ENCODE results near the gene ILKAP. TPM values are rescaled to one million over a fixed set of nuclear protein-coding genes. Genes with fewer than 3 reads are reported as not detected.

ILKAP gene
- total RNA-seq, 2 donors from 2014 or later, result 27.8 to 50.3 TPM

DNA sequence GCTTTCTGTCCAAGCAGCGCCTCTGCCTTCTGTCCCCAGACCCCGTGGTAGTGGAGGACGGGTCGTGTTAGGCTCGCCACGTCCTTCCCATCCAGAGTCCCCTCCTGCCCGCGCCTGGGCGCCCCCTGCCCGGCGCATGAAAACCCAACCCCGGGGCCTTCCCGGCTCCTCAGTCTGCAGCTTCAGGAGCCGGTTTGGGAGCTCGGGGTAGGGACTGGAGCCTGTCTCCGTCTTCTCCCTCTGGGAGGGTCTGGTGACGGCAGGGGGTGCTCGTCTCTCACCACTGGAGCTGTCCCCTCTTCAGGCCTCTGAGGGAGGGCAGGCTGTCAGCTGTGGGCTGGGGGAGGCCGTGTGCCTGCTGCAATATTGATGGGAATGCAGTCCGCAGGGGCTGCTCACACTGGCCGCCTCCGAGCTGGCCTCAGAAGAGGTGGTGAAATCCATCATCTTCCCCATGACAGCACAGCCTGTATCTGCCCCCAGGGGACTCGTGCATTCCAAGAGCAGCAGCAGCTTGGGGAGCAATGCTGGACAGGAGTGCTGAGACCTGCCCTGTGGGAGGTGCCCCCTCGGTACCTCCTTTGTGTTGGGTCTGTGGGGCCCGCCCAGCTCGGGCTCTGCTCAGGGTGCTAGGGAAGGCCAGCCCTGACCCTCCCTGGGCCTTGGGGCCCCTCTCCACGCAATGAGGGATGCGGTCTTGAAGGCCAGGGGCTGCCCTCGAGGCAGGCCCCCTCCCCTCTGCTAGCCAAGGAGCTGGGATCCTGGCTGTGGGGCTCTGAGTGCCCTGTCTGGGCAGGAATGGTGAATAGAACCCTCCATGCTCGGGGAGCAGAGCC, 82.8 kb downstream of the ILKAP start:
- peaks cover 9% of the 10 kb centered on the region for H3K27me3 ChIP-seq
- no peak overlapping the region for H3K27ac ChIP-seq
- TF ChIP-seq, protein P1, sequence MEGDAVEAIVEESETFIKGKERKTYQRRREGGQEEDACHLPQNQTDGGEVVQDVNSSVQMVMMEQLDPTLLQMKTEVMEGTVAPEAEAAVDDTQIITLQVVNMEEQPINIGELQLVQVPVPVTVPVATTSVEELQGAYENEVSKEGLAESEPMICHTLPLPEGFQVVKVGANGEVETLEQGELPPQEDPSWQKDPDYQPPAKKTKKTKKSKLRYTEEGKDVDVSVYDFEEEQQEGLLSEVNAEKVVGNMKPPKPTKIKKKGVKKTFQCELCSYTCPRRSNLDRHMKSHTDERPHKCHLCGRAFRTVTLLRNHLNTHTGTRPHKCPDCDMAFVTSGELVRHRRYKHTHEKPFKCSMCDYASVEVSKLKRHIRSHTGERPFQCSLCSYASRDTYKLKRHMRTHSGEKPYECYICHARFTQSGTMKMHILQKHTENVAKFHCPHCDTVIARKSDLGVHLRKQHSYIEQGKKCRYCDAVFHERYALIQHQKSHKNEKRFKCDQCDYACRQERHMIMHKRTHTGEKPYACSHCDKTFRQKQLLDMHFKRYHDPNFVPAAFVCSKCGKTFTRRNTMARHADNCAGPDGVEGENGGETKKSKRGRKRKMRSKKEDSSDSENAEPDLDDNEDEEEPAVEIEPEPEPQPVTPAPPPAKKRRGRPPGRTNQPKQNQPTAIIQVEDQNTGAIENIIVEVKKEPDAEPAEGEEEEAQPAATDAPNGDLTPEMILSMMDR (IDR thresholded peaks at IDR 0.05), result no peak
- H3K9me3 ChIP-seq, result no peaks in the 10 kb centered on the region
- no peak overlapping the region for H3K4me3 ChIP-seq
- no peak for DNase-seq
- no peak overlapping the region for H3K9ac ChIP-seq (ENCODE audit: low read depth in 2 of 2, low read length in 2 of 2)
- no peaks in the 10 kb centered on the region for H3K36me3 ChIP-seq
- H3K4me1 ChIP-seq, result no peaks in the 10 kb centered on the region
- intact Hi-C loops (cut with DNase I), result no loop called here

Other genes with a start within 250 kb of the ILKAP start
- 10 to 100 TPM; 51.8 to 54.7 TPM for gene UBE2F, start 236.7 kb downstream of the ILKAP start, total RNA-seq
- 10 to 100 TPM; 10.2 to 36.9 TPM for gene SCLY, start 142.7 kb downstream of the ILKAP start, total RNA-seq
- gene ESPNL, start 103.4 kb downstream of the ILKAP start, total RNA-seq, result under 1 TPM; 0.08 to 0.12 TPM
- gene KLHL30, start 65.0 kb downstream of the ILKAP start, total RNA-seq, result under 1 TPM; 0.07 to 0.13 TPM
- under 1 TPM in 1 of 2 donors, not detected in 1; 0.50 TPM for gene ERFE, start 44.7 kb downstream of the ILKAP start, total RNA-seq
- gene HES6, start 36.3 kb upstream of the ILKAP start, total RNA-seq, result 10 to 100 TPM; 55.6 to 79.5 TPM
- 10 to 100 TPM; 22.1 to 29.2 TPM for gene PER2, start 84.9 kb upstream of the ILKAP start, total RNA-seq
- gene TRAF3IP1, start 116.8 kb upstream of the ILKAP start, total RNA-seq, result 10 to 100 TPM; 16.2 to 18.5 TPM
- gene ASB1, start 223.2 kb upstream of the ILKAP start, total RNA-seq, result 10 to 100 TPM; 19.3 to 22.4 TPM

All from colonic mucosa (tissue), 4 donors.